ENCODE results near the gene HAND1. TPM values are rescaled to one million over a fixed set of nuclear protein-coding genes. Genes with fewer than 3 reads are reported as not detected.
"Not testable (repeated sequence)": the region's sequence is repeated elsewhere in the genome, so short reads cannot be mapped to it uniquely, and the experiment has no call there.

Gene HAND1
- total and polyA plus RNA-seq, 8 donors: 0.08 to 0.09 TPM; not detected in 6

GRCh38 chr5:154518438-154518867 is 40.4 kb upstream of the HAND1 start:
- TF ChIP-seq, protein P1, sequence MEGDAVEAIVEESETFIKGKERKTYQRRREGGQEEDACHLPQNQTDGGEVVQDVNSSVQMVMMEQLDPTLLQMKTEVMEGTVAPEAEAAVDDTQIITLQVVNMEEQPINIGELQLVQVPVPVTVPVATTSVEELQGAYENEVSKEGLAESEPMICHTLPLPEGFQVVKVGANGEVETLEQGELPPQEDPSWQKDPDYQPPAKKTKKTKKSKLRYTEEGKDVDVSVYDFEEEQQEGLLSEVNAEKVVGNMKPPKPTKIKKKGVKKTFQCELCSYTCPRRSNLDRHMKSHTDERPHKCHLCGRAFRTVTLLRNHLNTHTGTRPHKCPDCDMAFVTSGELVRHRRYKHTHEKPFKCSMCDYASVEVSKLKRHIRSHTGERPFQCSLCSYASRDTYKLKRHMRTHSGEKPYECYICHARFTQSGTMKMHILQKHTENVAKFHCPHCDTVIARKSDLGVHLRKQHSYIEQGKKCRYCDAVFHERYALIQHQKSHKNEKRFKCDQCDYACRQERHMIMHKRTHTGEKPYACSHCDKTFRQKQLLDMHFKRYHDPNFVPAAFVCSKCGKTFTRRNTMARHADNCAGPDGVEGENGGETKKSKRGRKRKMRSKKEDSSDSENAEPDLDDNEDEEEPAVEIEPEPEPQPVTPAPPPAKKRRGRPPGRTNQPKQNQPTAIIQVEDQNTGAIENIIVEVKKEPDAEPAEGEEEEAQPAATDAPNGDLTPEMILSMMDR (IDR thresholded peaks at IDR 0.05): no peak
- H3K4me3 ChIP-seq: no peak overlapping the region
- intact Hi-C loops (cut with DNase I): no loop called here
- no peak for ATAC-seq
- H3K27me3 ChIP-seq: no peaks in the 10 kb centered on the region
- 52 to 64% methylated on average over 8 of the region's 8 CpGs for WGBS, 2 donors
- H3K9me3 ChIP-seq: no peaks in the 10 kb centered on the region
- H3K36me3 ChIP-seq: no peaks in the 10 kb centered on the region
- no peak for DNase-seq
- H3K27ac ChIP-seq: no peak overlapping the region
- H3K4me1 ChIP-seq: no peaks in the 10 kb centered on the region
- FAIRE-seq: no peak

GRCh38 chr5:154517810-154518437 is 39.9 kb upstream of the HAND1 start:
- FAIRE-seq: no peak
- Histone ChIP-seq H3K4me1 (no peaks in the 10 kb centered on the region), H3K36me3 (no peaks in the 10 kb centered on the region), H3K4me3 (no peak overlapping the region), H3K27me3 (no peaks in the 10 kb centered on the region), H3K9me3 (no peaks in the 10 kb centered on the region), H3K27ac (no peak overlapping the region)
- DNase-seq: no peak
- TF ChIP-seq, protein P1 (IDR thresholded peaks at IDR 0.05): no peak
- intact Hi-C loops (cut with DNase I): no loop called here
- 71 to 83% methylated on average over 9 of the region's 9 CpGs for WGBS, 2 donors
- ATAC-seq: no peak

GRCh38 chr5:154517181-154517580 is 39.2 kb upstream of the HAND1 start:
- Histone ChIP-seq H3K27ac (no peak overlapping the region), H3K4me1 (no peaks in the 10 kb centered on the region), H3K27me3 (no peaks in the 10 kb centered on the region), H3K36me3 (no peaks in the 10 kb centered on the region), H3K9me3 (no peaks in the 10 kb centered on the region), H3K4me3 (no peak overlapping the region)
- FAIRE-seq (no peak), ATAC-seq (no peak), DNase-seq (no peak)
- 73 to 81% methylated on average over 7 of the region's 7 CpGs for WGBS, 2 donors
- intact Hi-C loops (cut with DNase I): no loop called here
- TF ChIP-seq, protein P1 (IDR thresholded peaks at IDR 0.05): no peak

DNA sequence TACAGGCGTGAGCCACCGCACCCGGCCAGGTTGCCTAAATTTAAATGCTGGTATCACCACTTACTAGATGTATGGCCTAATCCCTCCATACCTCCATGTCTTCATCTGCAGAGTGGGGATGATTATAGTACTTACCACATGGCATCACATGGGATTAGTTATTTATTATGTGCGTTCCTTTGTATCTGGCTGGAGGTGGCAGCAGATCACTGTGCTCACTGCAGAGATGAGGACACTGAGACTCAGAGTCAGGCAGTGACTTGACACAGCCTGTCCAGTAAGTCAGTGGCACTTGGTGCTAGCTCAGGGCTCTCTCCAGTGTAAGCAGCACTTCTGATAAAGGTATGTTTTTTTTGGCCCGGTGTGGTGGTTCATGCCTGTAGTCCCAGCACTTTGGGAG is 38.4 kb upstream of the HAND1 start:
- H3K4me1 ChIP-seq: no peaks in the 10 kb centered on the region
- no peaks in the 10 kb centered on the region for H3K36me3 ChIP-seq
- H3K9me3 ChIP-seq: no peaks in the 10 kb centered on the region
- TF ChIP-seq, protein P1 (IDR thresholded peaks at IDR 0.05): no peak
- FAIRE-seq: no peak
- H3K27me3 ChIP-seq: no peaks in the 10 kb centered on the region
- H3K4me3 ChIP-seq: no peak overlapping the region
- intact Hi-C loops (cut with DNase I): no loop called here
- no peak for ATAC-seq
- DNase-seq: no peak
- H3K27ac ChIP-seq: no peak overlapping the region
- 80 to 86% methylated on average over 5 of the region's 5 CpGs for WGBS, 2 donors

DNA sequence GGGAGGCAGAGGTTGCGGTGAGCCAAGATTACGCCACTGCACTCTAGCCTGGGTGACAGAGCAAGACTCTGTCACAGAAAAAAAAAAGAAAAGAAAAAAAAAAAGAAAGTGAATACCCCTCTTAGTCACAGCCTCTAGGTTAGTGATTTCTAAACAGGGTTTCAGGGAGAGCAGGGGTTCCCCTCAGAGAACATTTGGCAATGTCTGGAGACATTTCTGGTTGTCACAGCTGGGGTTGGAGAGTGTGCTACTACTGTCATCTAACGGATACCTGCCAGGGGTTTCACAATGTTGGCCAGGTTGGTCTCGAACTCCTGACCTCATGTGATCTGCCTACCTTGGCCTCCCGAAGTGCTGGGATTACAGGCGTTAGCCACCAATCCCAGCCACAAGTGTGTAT is 37.5 kb upstream of the HAND1 start:
- H3K9me3 ChIP-seq; H3K27ac ChIP-seq; H3K4me3 ChIP-seq; H3K4me1 ChIP-seq; intact Hi-C loops (cut with DNase I); DNase-seq; H3K27me3 ChIP-seq; ATAC-seq; H3K36me3 ChIP-seq; FAIRE-seq: not testable (repeated sequence)
- WGBS, 2 donors: 77 to 89% methylated on average over 6 of the region's 6 CpGs

Data from pancreas (tissue), 10 donors.